SK-N-SH treated with all-trans-retinoic acid at 6 μM for 48 hours (cell line): ENCODE data around the gene SYNJ2.

Source experiments
- CREB5 ChIP-seq: fragments of 250-450 bp; sonication (Bioruptor Pico); IDR thresholded peaks from 2 replicates; pipeline ENCODE4 v1.5.1; 2020; ENCODE audit warnings: low read depth, mild to moderate bottlenecking, moderate library complexity
- ZFP3 ChIP-seq: fragments of 250-450 bp; sonication (Bioruptor Pico); IDR thresholded peaks from 2 replicates; pipeline ENCODE4 v1.5.0; 2020; ENCODE audit warnings: mild to moderate bottlenecking, moderate library complexity

- no peak for TF ChIP-seq ZFP3
- TF ChIP-seq CREB5 (CRISPR knock-in tag): peak; percentile 69
Observed at GRCh38 chr6:158040051-158040803, 58.6 kb downstream of the SYNJ2 start.
